ENCODE data around the gene EPHA2. TPM values are rescaled to one million over a fixed set of nuclear protein-coding genes. Genes with fewer than 3 reads are reported as not detected.
"Not testable (repeated sequence)": the region's sequence is repeated elsewhere in the genome, so short reads cannot be mapped to it uniquely, and the experiment has no call there.

Gene EPHA2
- 21.7 TPM for total RNA-seq (ENCODE audit: insufficient read depth, low replicate concordance)

GRCh38 chr1:16155537-16156410 lies at the start of gene EPHA2:
Gene EPHA2 (minus strand): TSS chr1:16156069. CDS start chr1:16155932, 137 bp downstream.
- peak; percentile 96 for DNase-seq (ENCODE audit: low spot score)

GRCh38 chr1:16205334-16205671 lies 49.4 kb upstream of the EPHA2 start:
- no peak for DNase-seq (ENCODE audit: low spot score)

- DNase-seq (ENCODE audit: low spot score): no peak
Observed at GRCh38 chr1:16204634-16205333, 48.9 kb upstream of the EPHA2 start.

GRCh38 chr1:16204216-16204615 lies 48.3 kb upstream of the EPHA2 start:
- DNase-seq (ENCODE audit: low spot score): no peak

- no peak for DNase-seq (ENCODE audit: low spot score)
Observed at GRCh38 chr1:16203550-16203949, 47.7 kb upstream of the EPHA2 start.

GRCh38 chr1:16202281-16203210 lies 46.7 kb upstream of the EPHA2 start:
- no peak for DNase-seq (ENCODE audit: low spot score)

GRCh38 chr1:16199700-16200099 lies 43.8 kb upstream of the EPHA2 start:
- no peak for DNase-seq (ENCODE audit: low spot score)

- DNase-seq (ENCODE audit: low spot score): no peak
Observed at GRCh38 chr1:16199157-16199501, 43.3 kb upstream of the EPHA2 start.

- no peak for DNase-seq (ENCODE audit: low spot score)
Observed at GRCh38 chr1:16198444-16199156, 42.7 kb upstream of the EPHA2 start.

GRCh38 chr1:16196874-16197273 lies 41.0 kb upstream of the EPHA2 start:
- DNase-seq (ENCODE audit: low spot score): no peak

- DNase-seq (ENCODE audit: low spot score): not testable (repeated sequence)
Observed at GRCh38 chr1:16196139-16196538, 40.3 kb upstream of the EPHA2 start.

- DNase-seq (ENCODE audit: low spot score): no peak
Observed at GRCh38 chr1:16195518-16195905, 39.6 kb upstream of the EPHA2 start.

GRCh38 chr1:16191916-16192546 lies 36.2 kb upstream of the EPHA2 start:
- DNase-seq (ENCODE audit: low spot score): no peak

- DNase-seq (ENCODE audit: low spot score): no peak
Observed at GRCh38 chr1:16191309-16191708, 35.4 kb upstream of the EPHA2 start.

- DNase-seq (ENCODE audit: low spot score): no peak
Observed at GRCh38 chr1:16189921-16190621, 34.2 kb upstream of the EPHA2 start.

GRCh38 chr1:16189003-16189402 lies 33.1 kb upstream of the EPHA2 start:
- DNase-seq (ENCODE audit: low spot score): no peak

GRCh38 chr1:16187748-16188401 lies 32.0 kb upstream of the EPHA2 start:
- peak; percentile 77 for DNase-seq (ENCODE audit: low spot score)

GRCh38 chr1:16186655-16187235 lies 30.9 kb upstream of the EPHA2 start:
- no peak for DNase-seq (ENCODE audit: low spot score)

All from umbilical cord (tissue), 2 donors.